ENCODE data around the gene GAPT.

GAPT gene

GRCh38 chr5:58456486-58456885 is 34.7 kb upstream of the GAPT start:
- TF ChIP-seq TCF4 (CRISPR knock-in tag; IDR thresholded peaks at IDR 0.05; ENCODE audit: borderline replicate concordance) (0 out of 2 replicates have a peak, but pooled peaks have one; percentile 25), CSDC2 (CRISPR knock-in tag; IDR thresholded peaks at IDR 0.05) (no peak), GLIS3 (CRISPR knock-in tag; IDR thresholded peaks at IDR 0.05) (no peak), OSR1 (CRISPR knock-in tag; IDR thresholded peaks at IDR 0.05) (no peak), ISL1 (CRISPR knock-in tag; IDR thresholded peaks at IDR 0.05) (no peak), SNAI2 (CRISPR knock-in tag; IDR thresholded peaks at IDR 0.05) (no peak), ZFP30 (CRISPR knock-in tag; IDR thresholded peaks at IDR 0.05) (no peak), ARNTL (CRISPR knock-in tag; IDR thresholded peaks at IDR 0.05; ENCODE audit: borderline replicate concordance, low read depth) (no peak), ESRRG (CRISPR knock-in tag; IDR thresholded peaks at IDR 0.05) (no peak), ZNF8 (CRISPR knock-in tag; IDR thresholded peaks at IDR 0.05) (no peak), RARB (CRISPR knock-in tag; IDR thresholded peaks at IDR 0.05) (no peak; the same call in 1 of the 2 replicates), PPARA (CRISPR knock-in tag; IDR thresholded peaks at IDR 0.05; ENCODE audit: borderline replicate concordance) (no peak), ZC3H10 (CRISPR knock-in tag; IDR thresholded peaks at IDR 0.05) (0 out of 2 replicates have a peak, but pooled peaks have one; percentile 2), PATZ1 (CRISPR knock-in tag; IDR thresholded peaks at IDR 0.05; ENCODE audit: borderline replicate concordance) (peak; percentile 38; the same call in 1 of the 2 replicates), TSHZ2 (CRISPR knock-in tag; IDR thresholded peaks at IDR 0.05) (no peak), ZFP3 (CRISPR knock-in tag; IDR thresholded peaks at IDR 0.05) (no peak), POU6F1 (CRISPR knock-in tag; IDR thresholded peaks at IDR 0.05; ENCODE audit: borderline replicate concordance, low read depth) (no peak), BACH2 (CRISPR knock-in tag; IDR thresholded peaks at IDR 0.05; ENCODE audit: borderline replicate concordance) (no peak), ZNF565 (CRISPR knock-in tag; conservative IDR thresholded peaks at IDR 0.05; ENCODE audit: low read depth) (no peak), ZNF70 (CRISPR knock-in tag; IDR thresholded peaks at IDR 0.05) (no peak), TOX (CRISPR knock-in tag; IDR thresholded peaks at IDR 0.05; ENCODE audit: borderline replicate concordance) (no peak), CSRNP3 (CRISPR knock-in tag; IDR thresholded peaks at IDR 0.05) (peak; percentile 93), CREB5 (CRISPR knock-in tag; IDR thresholded peaks at IDR 0.05; ENCODE audit: low read depth) (0 out of 2 replicates have a peak, but pooled peaks have one; percentile 14)
- ATAC-seq, result no peak

GRCh38 chr5:58457050-58457449 is 34.2 kb upstream of the GAPT start:
- TF ChIP-seq BACH2 (CRISPR knock-in tag; IDR thresholded peaks at IDR 0.05; ENCODE audit: borderline replicate concordance), result no peak
- no peak for TF ChIP-seq ZNF8 (CRISPR knock-in tag; IDR thresholded peaks at IDR 0.05)
- TF ChIP-seq ZNF70 (CRISPR knock-in tag; IDR thresholded peaks at IDR 0.05), result no peak
- no peak for TF ChIP-seq TCF4 (CRISPR knock-in tag; IDR thresholded peaks at IDR 0.05; ENCODE audit: borderline replicate concordance)
- TF ChIP-seq POU6F1 (CRISPR knock-in tag; IDR thresholded peaks at IDR 0.05; ENCODE audit: borderline replicate concordance, low read depth), result no peak
- TF ChIP-seq ZFP3 (CRISPR knock-in tag; IDR thresholded peaks at IDR 0.05), result no peak
- ATAC-seq, result no peak
